Measurements from ENCODE around the gene SUGP1. TPM values are rescaled to one million over a fixed set of nuclear protein-coding genes. Genes with fewer than 3 reads are reported as not detected.

Gene SUGP1
- total RNA-seq, 2 donors from 2014 or later, result 33.5 to 46.2 TPM

GRCh38 chr19:19306191-19306590 is 14.1 kb downstream of the SUGP1 start:
- ATAC-seq (no peak), DNase-seq (no peak)
- intact Hi-C loops (cut with DNase I, micrococcal nuclease), result no loop called here

- intact Hi-C loops (cut with DNase I, micrococcal nuclease), result no loop called here
- DNase-seq (no peak), ATAC-seq (no peak)
These were observed 14.6 kb downstream of the SUGP1 start for GRCh38 chr19:19305696-19306095.

GRCh38 chr19:19305066-19305465 is 15.2 kb downstream of the SUGP1 start:
- no peak for ATAC-seq
- no peak for DNase-seq
- intact Hi-C loops (cut with DNase I, micrococcal nuclease), result no loop called here

- intact Hi-C loops (cut with DNase I, micrococcal nuclease), result no loop called here
- DNase-seq, result no peak
- ATAC-seq, result no peak
These were observed 15.9 kb downstream of the SUGP1 start for GRCh38 chr19:19304186-19304965.

GRCh38 chr19:19303411-19303810 is 16.9 kb downstream of the SUGP1 start:
- no peak for ATAC-seq
- intact Hi-C loops (cut with DNase I, micrococcal nuclease), result no loop called here

GRCh38 chr19:19300613-19301012 is 19.7 kb downstream of the SUGP1 start:
- DNase-seq, result no peak
- intact Hi-C loops (cut with DNase I, micrococcal nuclease), result no loop called here
- ATAC-seq, result no peak

More at GRCh38 chr19:19303411-19303810, 16.9 kb downstream of the SUGP1 start:
- DNase-seq, result no peak

GRCh38 chr19:19297759-19298158 is 22.6 kb downstream of the SUGP1 start:
- intact Hi-C loops (cut with DNase I, micrococcal nuclease), result no loop called here
- ATAC-seq (no peak), DNase-seq (no peak)

GRCh38 chr19:19296953-19297689 is 23.2 kb downstream of the SUGP1 start:
- no peak for ATAC-seq
- intact Hi-C loops (cut with DNase I, micrococcal nuclease), result no loop called here
- no peak for DNase-seq

GRCh38 chr19:19294914-19295313 is 25.4 kb downstream of the SUGP1 start:
- ATAC-seq, result no peak
- intact Hi-C loops (cut with DNase I, micrococcal nuclease), result no loop called here
- DNase-seq, result no peak

- intact Hi-C loops (cut with DNase I, micrococcal nuclease), result no loop called here
- no peak for ATAC-seq
- DNase-seq, result no peak
These were observed 27.7 kb downstream of the SUGP1 start for GRCh38 chr19:19292607-19293006.

- no peak for ATAC-seq
- no peak for DNase-seq
- intact Hi-C loops (cut with DNase I, micrococcal nuclease), result no loop called here
These were observed 34.6 kb downstream of the SUGP1 start for GRCh38 chr19:19285686-19286085.

- no peak for ATAC-seq
- DNase-seq, result no peak
- intact Hi-C loops (cut with DNase I, micrococcal nuclease), result no loop called here
These were observed 39.7 kb downstream of the SUGP1 start for GRCh38 chr19:19280561-19280960.

- ATAC-seq (no peak), DNase-seq (no peak)
- intact Hi-C loops (cut with DNase I, micrococcal nuclease), result no loop called here
These were observed 40.5 kb downstream of the SUGP1 start for GRCh38 chr19:19279853-19280252.

GRCh38 chr19:19279062-19279612 is 41.2 kb downstream of the SUGP1 start:
- intact Hi-C loops (cut with DNase I, micrococcal nuclease), result no loop called here
- ATAC-seq (no peak), DNase-seq (no peak)

GRCh38 chr19:19278315-19278714 is 42.0 kb downstream of the SUGP1 start:
- DNase-seq, result no peak
- intact Hi-C loops (cut with DNase I, micrococcal nuclease), result no loop called here
- ATAC-seq, result no peak

- ATAC-seq (no peak), DNase-seq (no peak)
- intact Hi-C loops (cut with DNase I, micrococcal nuclease), result no loop called here
These were observed 43.5 kb downstream of the SUGP1 start for GRCh38 chr19:19276851-19277250.

- intact Hi-C loops (cut with DNase I, micrococcal nuclease), result no loop called here
- DNase-seq, result no peak
- no peak for ATAC-seq
These were observed 43.9 kb downstream of the SUGP1 start for GRCh38 chr19:19276386-19276785.

- intact Hi-C loops (cut with DNase I, micrococcal nuclease), result no loop called here
- peak; percentile 57 for ATAC-seq
These were observed 45.4 kb downstream of the SUGP1 start for GRCh38 chr19:19274716-19275565.

GRCh38 chr19:19274146-19274545 is 46.2 kb downstream of the SUGP1 start:
- ATAC-seq (no peak), DNase-seq (no peak)
- intact Hi-C loops (cut with DNase I, micrococcal nuclease), result no loop called here

More at GRCh38 chr19:19274716-19275565, 45.4 kb downstream of the SUGP1 start:
- peak in 1 of 2 donors; percentile 22 for DNase-seq

Data from left colon (tissue), 2 donors.